HepG2 (cell line): ENCODE results near the gene TNFAIP2. TPM values are rescaled to one million over a fixed set of nuclear protein-coding genes. Genes with fewer than 3 reads are reported as not detected.

ENCODE experiments used
- ETV5 ChIP-seq: IDR thresholded peaks from 2 replicates; pipeline ENCODE4 v1.6.1; 2018; ENCODE audit warnings: missing biosample characterization, missing genetic modification reagents, inconsistent platforms, borderline replicate concordance
- FLYWCH1 ChIP-seq: sonication (generic); formaldehyde crosslinking; IDR thresholded peaks from 2 replicates; pipeline ENCODE4 v1.8.1; 2023; ENCODE audit warnings: mild to moderate bottlenecking, missing genetic modification reagents
- FOSL2 ChIP-seq: sonication (generic); formaldehyde crosslinking; IDR thresholded peaks from 2 replicates; pipeline ENCODE4 v1.4.0; 2020; ENCODE audit warnings: missing genetic modification reagents
- JUN ChIP-seq: sonication (generic); formaldehyde crosslinking; IDR thresholded peaks from 2 replicates; pipeline ENCODE4 v1.4.0; 2020; ENCODE audit warnings: mild to moderate bottlenecking, missing genetic modification reagents
- MAF1 ChIP-seq: sonication (generic); formaldehyde crosslinking; IDR thresholded peaks from 2 replicates; pipeline ENCODE4 v1.5.0; 2020; ENCODE audit warnings: missing genetic modification reagents, borderline replicate concordance
- MEF2D ChIP-seq: sonication (generic); formaldehyde crosslinking; IDR thresholded peaks from 2 replicates; pipeline ENCODE4 v1.5.1; 2020; ENCODE audit warnings: mild to moderate bottlenecking, missing genetic modification reagents
- MZF1 ChIP-seq: sonication (generic); formaldehyde crosslinking; IDR thresholded peaks from 2 replicates; pipeline ENCODE4 v1.8.1; 2023; ENCODE audit warnings: mild to moderate bottlenecking, missing genetic modification reagents, borderline replicate concordance
- PAX8 ChIP-seq: sonication (generic); formaldehyde crosslinking; IDR thresholded peaks from 2 replicates; pipeline ENCODE4 v1.8.0; 2022; ENCODE audit warnings: mild to moderate bottlenecking, missing genetic modification reagents, borderline replicate concordance
- SAP130 ChIP-seq: IDR thresholded peaks from 2 replicates; pipeline ENCODE4 v1.6.1; 2016; ENCODE audit warnings: low read depth
- STAG1 ChIP-seq: sonication (generic); formaldehyde crosslinking; IDR thresholded peaks from 2 replicates; pipeline ENCODE4 v1.4.0; 2020; ENCODE audit warnings: missing genetic modification reagents
- THYN1 ChIP-seq: sonication (generic); formaldehyde crosslinking; IDR thresholded peaks from 2 replicates; pipeline ENCODE4 v1.8.1; 2023; ENCODE audit warnings: low read depth, mild to moderate bottlenecking, moderate library complexity, missing genetic modification reagents, borderline replicate concordance
- XRCC5 ChIP-seq: fragments of 200-400 bp; formaldehyde crosslinking; optimal IDR thresholded peaks from 2 replicates; pipeline ENCODE3; 2017; ENCODE audit warnings: mild to moderate bottlenecking, low read length
- ZFAT ChIP-seq: sonication (generic); formaldehyde crosslinking; conservative IDR thresholded peaks from 2 replicates; pipeline ENCODE4 v1.8.1; 2023; ENCODE audit warnings: missing genetic modification reagents, inconsistent platforms
- ZFP36 ChIP-seq: fragments of 150-350 bp; IDR thresholded peaks from 2 replicates; pipeline ENCODE4 v1.6.1; 2018; ENCODE audit warnings: borderline replicate concordance, low read length, low read depth; ENCODE audit not compliant: partially characterized antibody
- ZFP62 ChIP-seq: sonication (generic); formaldehyde crosslinking; IDR thresholded peaks from 2 replicates; pipeline ENCODE4 v1.4.0; 2020; ENCODE audit warnings: missing genetic modification reagents
- ZNF225 ChIP-seq: sonication (generic); formaldehyde crosslinking; IDR thresholded peaks from 2 replicates; pipeline ENCODE4 v1.4.0; 2020; ENCODE audit warnings: mild to moderate bottlenecking, missing genetic modification reagents
- ZNF569 ChIP-seq: sonication (generic); formaldehyde crosslinking; IDR thresholded peaks from 2 replicates; pipeline ENCODE4 v1.5.0; 2020; ENCODE audit warnings: mild to moderate bottlenecking, missing genetic modification reagents, moderate library complexity, borderline replicate concordance
- ZNF672 ChIP-seq: sonication (generic); formaldehyde crosslinking; IDR thresholded peaks from 2 replicates; pipeline ENCODE4 v1.8.1; 2022; ENCODE audit warnings: missing genetic modification reagents
- ZNF713 ChIP-seq: sonication (generic); formaldehyde crosslinking; IDR thresholded peaks from 2 replicates; pipeline ENCODE4 v1.4.0; 2020; ENCODE audit warnings: mild to moderate bottlenecking, missing genetic modification reagents
- polyA plus RNA-seq, 8 experiments: library from polyadenylated mRNA; depleted of rRNA in 3 of 8; stranded (reverse) in 7 of 8; unstranded in 1 of 8; fragments of >200 nt; fragmentation: Illumina TruSeq in 4 of 8; extraction: Trizol in 4 of 8; gene quantifications; 2 replicates each; pipeline versions ENCODE4 v1.2.1 to v1.2.3, GENCODE V29; 2011 to 2016; ENCODE audit warnings: low read depth in 4 of 8, missing spikeins in 1 of 8, mixed read lengths in 1 of 8; ENCODE audit not compliant: insufficient read depth in 1 of 8
- total RNA-seq, 5 experiments: library from RNA; depleted of rRNA; stranded (reverse); fragments of >200 nt; fragmentation: Illumina TruSeq; extraction: Trizol; gene quantifications; 2 replicates each; pipeline ENCODE4 v1.2.3, GENCODE V29; 2016; ENCODE audit warnings: low read depth in 1 of 5
- TF ChIP-seq, protein P1 (sequence below): sonication (generic); formaldehyde crosslinking; IDR thresholded peaks from 2 replicates; pipeline ENCODE4 v1.5.0; 2020; ENCODE audit warnings: mild to moderate bottlenecking, missing genetic modification reagents
- TF ChIP-seq, protein P2 (sequence below): sonication (generic); formaldehyde crosslinking; conservative IDR thresholded peaks from 2 replicates; pipeline ENCODE4 v1.4.0; 2020; ENCODE audit warnings: mild to moderate bottlenecking, missing genetic modification reagents, moderate library complexity
- TF ChIP-seq, protein P3 (sequence below): sonication (generic); formaldehyde crosslinking; IDR thresholded peaks from 2 replicates; pipeline ENCODE4 v1.4.0; 2020; ENCODE audit warnings: low read depth, mild to moderate bottlenecking, missing genetic modification reagents
- TF ChIP-seq, protein P4 (sequence below): sonication (generic); formaldehyde crosslinking; IDR thresholded peaks from 2 replicates; pipeline ENCODE4 v1.8.1; 2023; ENCODE audit warnings: mild to moderate bottlenecking, missing genetic modification reagents
- TF ChIP-seq, protein P5 (sequence below): sonication (generic); formaldehyde crosslinking; IDR thresholded peaks from 2 replicates; pipeline ENCODE4 v1.5.0; 2020; ENCODE audit warnings: mild to moderate bottlenecking, missing genetic modification reagents, borderline replicate concordance

The TNFAIP2 gene
- total and polyA plus RNA-seq, 2 of the 13 experiments (the other 11 are each of a cell fraction or from before 2014, with no cell fraction given): 0.46 to 1.5 TPM

DNA sequence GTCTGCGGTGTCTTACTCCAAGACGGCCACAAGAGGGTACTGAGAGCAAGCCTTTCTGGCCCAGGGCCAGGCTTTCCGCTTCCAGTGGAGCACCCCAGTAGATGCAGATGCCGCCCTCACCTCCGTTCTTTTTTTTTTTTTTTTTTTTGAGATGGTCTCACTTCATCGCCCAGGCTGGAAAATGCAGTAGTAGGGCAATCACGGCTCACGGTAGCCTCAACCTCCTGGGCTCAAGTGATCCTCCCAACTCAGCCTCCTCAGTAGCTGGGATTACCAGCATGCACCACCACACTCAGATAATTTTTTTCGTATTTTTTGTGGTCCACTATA is 44.9 kb upstream of the TNFAIP2 start (continued):
- TF ChIP-seq, protein P1, sequence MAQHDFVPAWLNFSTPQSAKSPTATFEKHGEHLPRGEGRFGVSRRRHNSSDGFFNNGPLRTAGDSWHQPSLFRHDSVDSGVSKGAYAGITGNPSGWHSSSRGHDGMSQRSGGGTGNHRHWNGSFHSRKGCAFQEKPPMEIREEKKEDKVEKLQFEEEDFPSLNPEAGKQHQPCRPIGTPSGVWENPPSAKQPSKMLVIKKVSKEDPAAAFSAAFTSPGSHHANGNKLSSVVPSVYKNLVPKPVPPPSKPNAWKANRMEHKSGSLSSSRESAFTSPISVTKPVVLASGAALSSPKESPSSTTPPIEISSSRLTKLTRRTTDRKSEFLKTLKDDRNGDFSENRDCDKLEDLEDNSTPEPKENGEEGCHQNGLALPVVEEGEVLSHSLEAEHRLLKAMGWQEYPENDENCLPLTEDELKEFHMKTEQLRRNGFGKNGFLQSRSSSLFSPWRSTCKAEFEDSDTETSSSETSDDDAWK (CRISPR knock-in tag): no peak
- TF ChIP-seq, protein P2, sequence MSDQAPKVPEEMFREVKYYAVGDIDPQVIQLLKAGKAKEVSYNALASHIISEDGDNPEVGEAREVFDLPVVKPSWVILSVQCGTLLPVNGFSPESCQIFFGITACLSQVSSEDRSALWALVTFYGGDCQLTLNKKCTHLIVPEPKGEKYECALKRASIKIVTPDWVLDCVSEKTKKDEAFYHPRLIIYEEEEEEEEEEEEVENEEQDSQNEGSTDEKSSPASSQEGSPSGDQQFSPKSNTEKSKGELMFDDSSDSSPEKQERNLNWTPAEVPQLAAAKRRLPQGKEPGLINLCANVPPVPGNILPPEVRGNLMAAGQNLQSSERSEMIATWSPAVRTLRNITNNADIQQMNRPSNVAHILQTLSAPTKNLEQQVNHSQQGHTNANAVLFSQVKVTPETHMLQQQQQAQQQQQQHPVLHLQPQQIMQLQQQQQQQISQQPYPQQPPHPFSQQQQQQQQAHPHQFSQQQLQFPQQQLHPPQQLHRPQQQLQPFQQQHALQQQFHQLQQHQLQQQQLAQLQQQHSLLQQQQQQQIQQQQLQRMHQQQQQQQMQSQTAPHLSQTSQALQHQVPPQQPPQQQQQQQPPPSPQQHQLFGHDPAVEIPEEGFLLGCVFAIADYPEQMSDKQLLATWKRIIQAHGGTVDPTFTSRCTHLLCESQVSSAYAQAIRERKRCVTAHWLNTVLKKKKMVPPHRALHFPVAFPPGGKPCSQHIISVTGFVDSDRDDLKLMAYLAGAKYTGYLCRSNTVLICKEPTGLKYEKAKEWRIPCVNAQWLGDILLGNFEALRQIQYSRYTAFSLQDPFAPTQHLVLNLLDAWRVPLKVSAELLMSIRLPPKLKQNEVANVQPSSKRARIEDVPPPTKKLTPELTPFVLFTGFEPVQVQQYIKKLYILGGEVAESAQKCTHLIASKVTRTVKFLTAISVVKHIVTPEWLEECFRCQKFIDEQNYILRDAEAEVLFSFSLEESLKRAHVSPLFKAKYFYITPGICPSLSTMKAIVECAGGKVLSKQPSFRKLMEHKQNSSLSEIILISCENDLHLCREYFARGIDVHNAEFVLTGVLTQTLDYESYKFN: no peak
- TF ChIP-seq JUN (no peak), STAG1 (CRISPR knock-in tag) (peak; percentile 88), ZNF225 (no peak), FOSL2 (CRISPR knock-in tag) (no peak; the same call in 1 of the 2 replicates), ZNF569 (CRISPR knock-in tag) (no peak), ZFP36 (no peak), ZFAT (CRISPR knock-in tag) (no peak), ZNF672 (CRISPR knock-in tag) (no peak), XRCC5 (peak; percentile 79), ETV5 (CRISPR knock-in tag) (0 out of 2 replicates have a peak, but pooled peaks have one; percentile 10), ZFP62 (CRISPR knock-in tag) (no peak), MEF2D (CRISPR knock-in tag) (no peak), PAX8 (no peak), THYN1 (no peak), SAP130 (CRISPR knock-in tag) (no peak), FLYWCH1 (CRISPR knock-in tag) (no peak), ZNF713 (CRISPR knock-in tag) (no peak), MAF1 (no peak), MZF1 (CRISPR knock-in tag) (no peak)
- TF ChIP-seq, protein P3, sequence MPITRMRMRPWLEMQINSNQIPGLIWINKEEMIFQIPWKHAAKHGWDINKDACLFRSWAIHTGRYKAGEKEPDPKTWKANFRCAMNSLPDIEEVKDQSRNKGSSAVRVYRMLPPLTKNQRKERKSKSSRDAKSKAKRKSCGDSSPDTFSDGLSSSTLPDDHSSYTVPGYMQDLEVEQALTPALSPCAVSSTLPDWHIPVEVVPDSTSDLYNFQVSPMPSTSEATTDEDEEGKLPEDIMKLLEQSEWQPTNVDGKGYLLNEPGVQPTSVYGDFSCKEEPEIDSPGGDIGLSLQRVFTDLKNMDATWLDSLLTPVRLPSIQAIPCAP (CRISPR knock-in tag): no peak
- TF ChIP-seq, protein P4, sequence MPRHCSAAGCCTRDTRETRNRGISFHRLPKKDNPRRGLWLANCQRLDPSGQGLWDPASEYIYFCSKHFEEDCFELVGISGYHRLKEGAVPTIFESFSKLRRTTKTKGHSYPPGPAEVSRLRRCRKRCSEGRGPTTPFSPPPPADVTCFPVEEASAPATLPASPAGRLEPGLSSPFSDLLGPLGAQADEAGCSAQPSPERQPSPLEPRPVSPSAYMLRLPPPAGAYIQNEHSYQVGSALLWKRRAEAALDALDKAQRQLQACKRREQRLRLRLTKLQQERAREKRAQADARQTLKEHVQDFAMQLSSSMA (CRISPR knock-in tag): no peak
- TF ChIP-seq, protein P5, sequence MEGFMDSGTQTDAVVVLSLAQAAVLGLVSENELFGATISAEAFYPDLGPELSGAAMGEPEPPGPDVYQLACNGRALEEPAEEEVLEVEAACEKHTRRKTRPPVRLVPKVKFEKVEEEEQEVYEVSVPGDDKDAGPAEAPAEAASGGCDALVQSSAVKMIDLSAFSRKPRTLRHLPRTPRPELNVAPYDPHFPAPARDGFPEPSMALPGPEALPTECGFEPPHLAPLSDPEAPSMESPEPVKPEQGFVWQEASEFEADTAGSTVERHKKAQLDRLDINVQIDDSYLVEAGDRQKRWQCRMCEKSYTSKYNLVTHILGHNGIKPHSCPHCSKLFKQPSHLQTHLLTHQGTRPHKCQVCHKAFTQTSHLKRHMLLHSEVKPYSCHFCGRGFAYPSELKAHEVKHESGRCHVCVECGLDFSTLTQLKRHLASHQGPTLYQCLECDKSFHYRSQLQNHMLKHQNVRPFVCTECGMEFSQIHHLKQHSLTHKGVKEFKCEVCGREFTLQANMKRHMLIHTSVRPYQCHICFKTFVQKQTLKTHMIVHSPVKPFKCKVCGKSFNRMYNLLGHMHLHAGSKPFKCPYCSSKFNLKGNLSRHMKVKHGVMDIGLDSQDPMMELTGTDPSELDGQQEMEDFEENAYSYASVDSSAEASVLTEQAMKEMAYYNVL (CRISPR knock-in tag): peak; percentile 77; the same call in 1 of the 2 replicates
